Lower leg skin (tissue), 4 donors: ENCODE data around the gene ECE2. TPM values are rescaled to one million over a fixed set of nuclear protein-coding genes. Genes with fewer than 3 reads are reported as not detected.

Experiments
- DNase-seq, 2 donors: peaks; one replicate each; pipeline ENCODE4 v3.0.0-alpha.2; 2019; ENCODE audit warnings: low spot score in 2 of 2
- H3K4me3 ChIP-seq: fragments of 200-600 bp; sonication (generic); 2 replicates; pipeline ENCODE4 v1.5.1; 2017; ENCODE audit warnings: mild to moderate bottlenecking, low read depth; ENCODE audit not compliant: poor library complexity, severe bottlenecking
- POLR2A ChIP-seq, 2 donors: fragments of 450-650 bp; IDR thresholded peaks; one replicate each; pipeline ENCODE4 v1.6.1; 2016 to 2017; ENCODE audit warnings: antibody characterized with exemption in 2 of 2, mild to moderate bottlenecking in 1 of 2, moderate library complexity in 1 of 2
- WGBS, 2 donors: methylation state at CpG; one replicate each; pipeline ENCODE4 v1.1.5; 2018; 5-methylcytosine and 5-hydroxymethylcytosine counted together
- intact Hi-C: fragments of 100-400 bp; cut with DNase I; formaldehyde crosslinking; loops from one replicate; pipeline ENCODE4 v1.15.0; 2023; ENCODE audit warnings: low total_unique reads
- total RNA-seq, 4 donors: library from RNA; depleted of rRNA; stranded (reverse); fragments of >200 nt; gene quantifications; one replicate each; pipeline ENCODE4 v1.1.0, GENCODE V29; 2016
- TF ChIP-seq, protein P1 (sequence below), 3 donors: fragments of 450-650 bp; IDR thresholded peaks; one replicate each; pipeline ENCODE4 v1.5.1; 2016; ENCODE audit warnings: antibody characterized with exemption in 3 of 3, mild to moderate bottlenecking in 3 of 3, moderate library complexity in 2 of 3

The ECE2 gene
- total RNA-seq, 4 donors from 2014 or later, result not detected

DNA sequence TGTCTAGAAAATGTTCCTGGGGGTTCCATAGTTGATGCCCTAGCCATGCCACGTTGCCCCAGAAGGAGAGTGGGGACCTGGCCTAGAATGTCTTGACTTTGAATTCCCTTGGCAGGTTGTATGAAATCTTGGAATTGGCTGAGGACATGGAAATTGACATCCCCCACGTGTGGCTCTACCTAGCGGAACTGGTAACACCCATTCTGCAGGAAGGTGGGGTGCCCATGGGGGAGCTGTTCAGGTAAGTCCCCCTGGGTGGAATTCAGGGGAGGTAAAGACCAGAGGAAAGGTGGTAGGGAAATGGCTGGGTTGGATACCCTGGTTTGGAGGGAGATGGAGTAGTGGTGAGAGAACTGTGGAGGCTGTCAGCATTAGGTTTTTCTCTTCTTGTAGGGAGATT is 52.7 kb downstream of the ECE2 start:
- no peak for TF ChIP-seq POLR2A (IDR thresholded peaks at IDR 0.05)
- TF ChIP-seq, protein P1, sequence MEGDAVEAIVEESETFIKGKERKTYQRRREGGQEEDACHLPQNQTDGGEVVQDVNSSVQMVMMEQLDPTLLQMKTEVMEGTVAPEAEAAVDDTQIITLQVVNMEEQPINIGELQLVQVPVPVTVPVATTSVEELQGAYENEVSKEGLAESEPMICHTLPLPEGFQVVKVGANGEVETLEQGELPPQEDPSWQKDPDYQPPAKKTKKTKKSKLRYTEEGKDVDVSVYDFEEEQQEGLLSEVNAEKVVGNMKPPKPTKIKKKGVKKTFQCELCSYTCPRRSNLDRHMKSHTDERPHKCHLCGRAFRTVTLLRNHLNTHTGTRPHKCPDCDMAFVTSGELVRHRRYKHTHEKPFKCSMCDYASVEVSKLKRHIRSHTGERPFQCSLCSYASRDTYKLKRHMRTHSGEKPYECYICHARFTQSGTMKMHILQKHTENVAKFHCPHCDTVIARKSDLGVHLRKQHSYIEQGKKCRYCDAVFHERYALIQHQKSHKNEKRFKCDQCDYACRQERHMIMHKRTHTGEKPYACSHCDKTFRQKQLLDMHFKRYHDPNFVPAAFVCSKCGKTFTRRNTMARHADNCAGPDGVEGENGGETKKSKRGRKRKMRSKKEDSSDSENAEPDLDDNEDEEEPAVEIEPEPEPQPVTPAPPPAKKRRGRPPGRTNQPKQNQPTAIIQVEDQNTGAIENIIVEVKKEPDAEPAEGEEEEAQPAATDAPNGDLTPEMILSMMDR (IDR thresholded peaks at IDR 0.05), result no peak
- WGBS, 2 donors, result 47 to 55% methylated on average over 3 of the region's 3 CpGs
- no peak overlapping the region for H3K4me3 ChIP-seq
- intact Hi-C loops, result loop anchor here (5.0 kb wide), 1 partner anchor 1586 kb away; no protein-coding TSS in a partner anchor
- no peak for DNase-seq

DNA sequence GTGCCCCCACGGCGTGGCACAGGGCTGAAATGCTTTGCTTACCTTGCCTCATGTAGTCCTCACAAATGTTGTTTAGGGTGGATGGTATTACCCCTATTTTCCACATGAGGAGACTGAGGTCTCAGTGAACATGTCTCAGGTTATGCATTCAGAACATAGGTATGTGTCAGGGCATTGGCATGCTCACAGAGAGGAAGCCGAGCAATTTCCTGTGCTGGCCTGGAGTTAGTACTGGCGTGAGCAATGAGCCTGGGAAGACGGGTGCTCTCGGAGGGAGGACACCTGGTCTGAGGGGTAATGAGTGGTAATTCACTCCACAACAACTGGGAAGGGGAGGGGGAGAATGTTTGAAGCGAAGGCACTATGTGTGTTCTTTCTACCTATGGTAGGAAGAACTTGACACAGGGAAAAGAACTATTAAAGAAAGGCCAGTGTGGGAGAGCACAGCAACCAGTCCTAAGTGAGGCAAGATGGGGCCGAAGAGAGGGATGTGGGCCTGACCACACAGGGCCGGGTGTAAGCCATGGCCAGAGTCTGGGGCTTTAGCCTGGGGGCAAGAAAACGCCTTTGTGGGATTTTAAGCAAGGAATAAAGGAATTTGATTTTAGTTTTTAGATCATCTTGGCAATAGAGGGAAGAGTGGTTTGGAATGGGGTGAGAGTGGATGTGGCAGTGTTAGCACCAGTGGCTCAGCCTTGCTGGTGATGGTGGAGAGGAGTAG is 56.7 kb downstream of the ECE2 start:
- TF ChIP-seq, protein P1 (IDR thresholded peaks at IDR 0.05), result no peak
- TF ChIP-seq POLR2A (IDR thresholded peaks at IDR 0.05), result no peak
- WGBS, 2 donors, result 65 to 71% methylated on average over 10 of the region's 10 CpGs
- no peak overlapping the region for H3K4me3 ChIP-seq
- no peak for DNase-seq
- intact Hi-C loops, result no loop called here

DNA sequence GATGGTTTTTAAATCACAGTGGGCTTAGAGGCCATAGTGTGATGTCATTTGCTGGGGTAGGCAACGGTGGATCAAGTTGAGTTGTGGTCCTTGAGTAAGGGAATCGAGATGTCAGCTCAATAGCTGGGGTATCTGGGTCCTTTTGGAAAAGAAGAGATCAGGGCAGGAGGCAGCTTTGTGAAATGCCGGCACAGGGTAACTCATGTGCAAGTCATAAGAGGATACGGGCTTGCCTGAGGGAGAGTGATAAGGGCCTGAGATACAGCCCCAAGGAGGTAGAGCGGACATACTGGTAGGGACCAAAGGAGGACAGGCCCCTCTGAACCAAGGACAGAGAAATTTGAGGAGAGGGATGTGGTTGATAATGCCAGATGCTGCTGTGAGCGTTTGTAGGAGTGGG is 57.4 kb downstream of the ECE2 start:
- WGBS, 2 donors, result 79 to 82% methylated on average over 6 of the region's 6 CpGs
- DNase-seq, result no peak
- intact Hi-C loops, result no loop called here
- TF ChIP-seq POLR2A (IDR thresholded peaks at IDR 0.05), result no peak
- TF ChIP-seq, protein P1 (IDR thresholded peaks at IDR 0.05), result no peak
- no peak overlapping the region for H3K4me3 ChIP-seq

DNA sequence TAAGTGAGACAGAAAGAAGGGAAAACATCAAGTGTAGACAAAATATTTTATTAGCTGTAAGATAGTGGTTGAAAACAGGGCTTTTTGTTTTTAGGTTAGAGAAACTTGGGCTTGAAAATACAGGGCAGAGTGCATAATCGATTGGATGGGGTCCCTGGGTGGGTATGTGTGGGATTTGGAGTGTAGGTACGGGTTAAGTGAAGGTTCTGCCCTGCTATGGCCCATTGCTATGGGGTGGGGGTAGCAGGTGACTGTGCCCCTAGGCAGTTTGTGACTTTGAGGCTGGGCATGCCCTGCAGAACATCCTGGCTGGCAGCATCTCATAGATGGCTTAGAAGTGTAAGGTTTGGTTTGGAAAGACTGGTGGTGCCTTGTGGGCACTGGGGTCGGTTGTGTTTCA is 57.9 kb downstream of the ECE2 start:
- H3K4me3 ChIP-seq, result no peak overlapping the region
- no peak for DNase-seq
- WGBS, 2 donors, result 74 to 89% methylated on average over 2 to 3 of the region's 3 CpGs
- TF ChIP-seq, protein P1 (IDR thresholded peaks at IDR 0.05), result no peak
- no peak for TF ChIP-seq POLR2A (IDR thresholded peaks at IDR 0.05)
- intact Hi-C loops, result no loop called here

DNA sequence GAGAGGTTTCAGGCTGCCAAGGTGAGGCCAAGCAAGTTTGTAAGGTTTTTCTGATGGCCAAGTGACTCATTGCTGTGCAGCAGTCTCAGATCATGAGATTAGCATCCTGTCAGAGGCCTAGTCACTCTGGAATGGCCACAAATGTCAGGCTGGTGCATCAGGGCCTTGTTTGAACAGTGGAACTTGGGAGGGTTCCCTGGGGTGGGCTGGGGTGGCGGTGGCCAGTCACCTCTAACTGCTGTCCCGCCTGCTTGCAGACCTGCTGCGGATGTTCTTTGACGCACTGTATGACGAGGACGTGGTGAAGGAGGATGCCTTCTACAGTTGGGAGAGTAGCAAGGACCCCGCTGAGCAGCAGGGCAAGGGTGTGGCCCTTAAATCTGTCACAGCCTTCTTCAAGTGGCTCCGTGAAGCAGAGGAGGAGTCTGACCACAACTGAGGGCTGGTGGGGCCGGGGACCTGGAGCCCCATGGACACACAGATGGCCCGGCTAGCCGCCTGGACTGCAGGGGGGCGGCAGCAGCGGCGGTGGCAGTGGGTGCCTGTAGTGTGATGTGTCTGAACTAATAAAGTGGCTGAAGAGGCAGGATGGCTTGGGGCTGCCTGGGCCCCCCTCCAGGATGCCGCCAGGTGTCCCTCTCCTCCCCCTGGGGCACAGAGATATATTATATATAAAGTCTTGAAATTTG is 58.8 kb downstream of the ECE2 start:
- no peak overlapping the region for H3K4me3 ChIP-seq
- DNase-seq, result no peak
- 78 to 80% methylated on average over 15 of the region's 15 CpGs for WGBS, 2 donors
- intact Hi-C loops, result no loop called here
- TF ChIP-seq POLR2A (IDR thresholded peaks at IDR 0.05), result no peak
- TF ChIP-seq, protein P1 (IDR thresholded peaks at IDR 0.05), result no peak
